ENCODE results near the gene AIG1. TPM values are rescaled to one million over a fixed set of nuclear protein-coding genes. Genes with fewer than 3 reads are reported as not detected.

The AIG1 gene
- total RNA-seq, 3 donors from 2014 or later (not counting 1 experiment from before 2014, with no cell fraction given): 5.6 to 8.9 (median 6.2) TPM

- Mint-ChIP-seq H3K4me3 (no peak overlapping the region), H3K27ac (no peak overlapping the region), H3K4me1 (peaks cover 0 to 7% of the 10 kb centered on the region in 2 donors), H3K9me3 (peaks cover 0 to 2% of the 10 kb centered on the region in 2 donors), H3K36me3 (no peaks in the 10 kb centered on the region), H3K27me3 (ENCODE audit: low read depth in 2 of 2) (no peaks in the 10 kb centered on the region)
- H3K27me3 ChIP-seq (ENCODE audit: control insufficient read depth, insufficient read depth, low read length): no peaks in the 10 kb centered on the region
- peaks cover 3% of the 10 kb centered on the region for H3K9me3 ChIP-seq (ENCODE audit: control insufficient read depth, insufficient read depth, low read length)
- no peak overlapping the region for H3K27ac ChIP-seq (ENCODE audit: low read length)
- intact Hi-C loops (cut with micrococcal nuclease): no loop called here
- no peak for TF ChIP-seq CTCF (IDR thresholded peaks at IDR 0.05)
- H3K4me1 ChIP-seq (ENCODE audit: control insufficient read depth, insufficient read depth, low read length): no peaks in the 10 kb centered on the region
- no peak overlapping the region for H3K4me3 ChIP-seq (ENCODE audit: low read length)
- 62% methylated on average over 2 of the region's 3 CpGs for WGBS (ENCODE audit: insufficient coverage)
- ATAC-seq (no peak), DNase-seq (no peak)
- no peaks in the 10 kb centered on the region for H3K36me3 ChIP-seq (ENCODE audit: control insufficient read depth, insufficient read depth, low read length)
Observed at GRCh38 chr6:143125455-143125854, 64.8 kb downstream of the AIG1 start.

DNA sequence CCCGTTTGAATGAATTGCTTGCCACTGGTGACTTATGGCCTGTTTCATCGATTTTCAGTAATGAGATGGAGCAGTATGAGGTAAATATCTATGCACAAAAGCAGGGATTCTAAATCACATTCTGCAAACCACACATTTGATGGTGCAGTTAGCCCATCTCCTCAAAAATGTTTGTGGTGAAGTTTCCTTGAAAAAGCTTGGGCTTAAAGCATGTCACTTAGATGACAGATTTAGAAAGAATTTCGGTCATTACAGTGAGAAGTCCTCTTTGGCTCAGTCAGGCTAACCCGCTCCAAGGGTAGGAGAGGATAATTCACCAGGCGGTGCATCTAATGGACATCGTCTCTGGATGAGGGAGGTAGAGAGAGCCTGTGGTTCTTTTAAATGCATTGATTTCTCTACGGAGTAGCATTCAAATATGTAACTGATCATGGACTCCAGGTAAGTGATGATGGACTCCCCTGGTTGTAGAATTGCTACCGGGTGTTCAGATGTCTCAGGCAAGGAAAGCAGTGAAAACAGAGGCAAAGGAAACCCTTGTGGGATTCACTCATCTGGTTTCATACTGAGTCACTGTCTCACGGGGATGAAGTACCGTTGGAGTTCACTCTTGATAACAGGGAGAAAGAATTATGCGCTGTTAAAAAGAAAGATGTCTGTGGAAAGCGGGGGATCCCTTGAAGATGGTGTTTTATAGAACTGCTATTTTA is 65.3 kb downstream of the AIG1 start:
- WGBS (ENCODE audit: insufficient coverage): 82% methylated on average over 11 of the region's 12 CpGs
- DNase-seq (no peak), ATAC-seq (no peak)
- intact Hi-C loops (cut with micrococcal nuclease): no loop called here
- no peak overlapping the region for H3K27ac Mint-ChIP-seq
- H3K27me3 ChIP-seq (ENCODE audit: control insufficient read depth, insufficient read depth, low read length): no peaks in the 10 kb centered on the region
- no peak overlapping the region for H3K4me3 Mint-ChIP-seq
- H3K4me1 ChIP-seq (ENCODE audit: control insufficient read depth, insufficient read depth, low read length): no peaks in the 10 kb centered on the region
- H3K4me1 Mint-ChIP-seq: peaks cover 0 to 7% of the 10 kb centered on the region in 2 donors
- H3K36me3 ChIP-seq (ENCODE audit: control insufficient read depth, insufficient read depth, low read length): no peaks in the 10 kb centered on the region
- no peak overlapping the region for H3K27ac ChIP-seq (ENCODE audit: low read length)
- TF ChIP-seq CTCF (IDR thresholded peaks at IDR 0.05): no peak
- H3K36me3 Mint-ChIP-seq: no peaks in the 10 kb centered on the region
- no peak overlapping the region for H3K4me3 ChIP-seq (ENCODE audit: low read length)
- no peaks in the 10 kb centered on the region for H3K27me3 Mint-ChIP-seq (ENCODE audit: low read depth in 2 of 2)
- H3K9me3 Mint-ChIP-seq: peaks cover 0 to 5% of the 10 kb centered on the region in 2 donors
- peaks cover 6% of the 10 kb centered on the region for H3K9me3 ChIP-seq (ENCODE audit: control insufficient read depth, insufficient read depth, low read length)

DNA sequence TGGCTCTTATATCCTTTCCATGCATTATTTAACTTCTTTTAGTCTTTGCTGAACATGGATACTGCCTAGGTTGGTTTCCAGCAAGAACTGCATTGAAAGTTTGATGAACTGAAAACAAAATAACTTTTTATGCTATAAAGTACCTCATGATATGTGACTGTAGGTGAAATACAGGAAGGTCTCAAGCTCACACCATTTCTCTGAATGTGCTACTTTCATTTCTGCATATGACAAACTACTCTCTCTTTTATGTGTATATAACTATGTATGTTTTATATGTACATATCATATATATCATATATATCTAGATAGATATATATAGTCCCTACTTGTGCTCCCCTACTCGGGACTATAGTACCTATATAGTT is 65.9 kb downstream of the AIG1 start:
- WGBS (ENCODE audit: insufficient coverage): no CpG with 5 or more reads among the region's 1 CpG

More for the DNA sequence above, 65.9 kb downstream of the AIG1 start:
- no peak for DNase-seq
- no peaks in the 10 kb centered on the region for H3K36me3 Mint-ChIP-seq
- TF ChIP-seq CTCF (IDR thresholded peaks at IDR 0.05): no peak
- peaks cover 6% of the 10 kb centered on the region for H3K9me3 ChIP-seq (ENCODE audit: control insufficient read depth, insufficient read depth, low read length)
- H3K4me3 ChIP-seq (ENCODE audit: low read length): no peak overlapping the region
- no peaks in the 10 kb centered on the region for H3K27me3 Mint-ChIP-seq (ENCODE audit: low read depth in 2 of 2)
- H3K27ac Mint-ChIP-seq: no peak overlapping the region
- H3K4me3 Mint-ChIP-seq: no peak overlapping the region
- intact Hi-C loops (cut with micrococcal nuclease): no loop called here
- no peaks in the 10 kb centered on the region for H3K27me3 ChIP-seq (ENCODE audit: control insufficient read depth, insufficient read depth, low read length)
- no peaks in the 10 kb centered on the region for H3K4me1 ChIP-seq (ENCODE audit: control insufficient read depth, insufficient read depth, low read length)
- H3K27ac ChIP-seq (ENCODE audit: low read length): no peak overlapping the region
- peaks cover 0 to 7% of the 10 kb centered on the region in 2 donors for H3K4me1 Mint-ChIP-seq
- no peak for ATAC-seq
- H3K36me3 ChIP-seq (ENCODE audit: control insufficient read depth, insufficient read depth, low read length): no peaks in the 10 kb centered on the region
- peaks cover 0 to 6% of the 10 kb centered on the region in 2 donors for H3K9me3 Mint-ChIP-seq
